Stimulated activated effector memory CD8-positive, alpha-beta T cell treated with anti-CD3 and anti-CD28 coated beads, Interleukin-12 subunit alpha, Interleukin-12 subunit beta, amount 100 ng/mL, for 72 hours (primary cell): ENCODE results near the gene CCDC74B.
"Not testable (repeated sequence)": the region's sequence is repeated elsewhere in the genome, so short reads cannot be mapped to it uniquely, and the experiment has no call there.

ENCODE experiments used
- ATAC-seq: fragments of 150-1000 bp; cut with Tn5 transposase; 2 replicates; pipeline ENCODE4 v1.10.0; 2021
- DNase-seq, 2 donors: peaks; one replicate each; pipeline ENCODE4 v3.0.0; 2021 to 2022; ENCODE audit warnings: low spot score in 2 of 2
- H3K27ac Mint-ChIP-seq: one replicate; pipeline ENCODE4 v1.8.0; 2022; ENCODE audit warnings: mild to moderate bottlenecking, mixed read lengths
- H3K36me3 Mint-ChIP-seq: one replicate; pipeline ENCODE4 v1.8.0; 2022; ENCODE audit warnings: mild to moderate bottlenecking, mixed read lengths
- H3K4me1 Mint-ChIP-seq: one replicate; pipeline ENCODE4 v1.8.0; 2022; ENCODE audit warnings: mixed read lengths
- H3K4me3 Mint-ChIP-seq: one replicate; pipeline ENCODE4 v1.8.0; 2022; ENCODE audit warnings: mild to moderate bottlenecking, mixed read lengths
- H3K9me3 Mint-ChIP-seq: one replicate; pipeline ENCODE4 v1.8.0; 2022; ENCODE audit warnings: mixed read lengths

Gene CCDC74B

DNA sequence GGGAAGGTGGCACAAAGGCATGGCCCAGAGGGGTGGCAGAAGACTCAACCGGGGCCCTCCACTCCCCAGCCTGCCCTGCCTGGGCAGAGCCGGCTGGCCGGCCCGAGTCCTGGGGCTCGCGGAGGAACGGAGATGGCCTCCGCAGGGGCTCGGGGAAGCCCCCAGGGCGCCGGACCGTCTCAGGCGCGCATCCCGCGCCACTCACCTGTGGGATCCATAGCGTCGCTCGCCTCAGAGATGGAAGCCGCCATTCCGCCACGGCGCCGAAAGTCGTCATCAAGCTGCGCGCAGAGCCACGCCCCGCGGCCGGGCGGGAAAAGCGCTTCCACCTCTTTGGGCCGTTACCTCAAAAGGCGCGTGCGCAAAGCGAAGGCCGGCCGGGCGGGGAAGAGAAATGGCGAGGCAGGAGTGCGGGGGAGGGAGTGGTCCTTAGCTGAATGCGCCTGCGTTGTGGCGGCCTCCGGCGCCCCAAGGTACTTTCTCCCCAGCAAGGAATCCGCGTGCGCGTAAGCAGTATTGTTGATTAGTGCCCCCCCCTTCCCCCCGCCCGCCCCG, 36.5 kb upstream of the CCDC74B start, which contains the start of gene SMPD4:
Gene SMPD4 (minus strand): TSS at position 278 of the 555 bp plus-strand sequence. CDS start 5,010 bp downstream, outside the sequence.
- Mint-ChIP-seq H3K4me3 (peak within 1 kb of the TSS; percentile 89), H3K4me1 (peaks cover 24% of the 10 kb centered on the region), H3K36me3 (peaks cover 63% of the 10 kb centered on the region), H3K27ac (peak within 1 kb of the TSS; percentile 96), H3K9me3 (no peaks in the 10 kb centered on the region)
- DNase-seq (peak; percentile 96 to 99), ATAC-seq (peak; percentile 79)

DNA sequence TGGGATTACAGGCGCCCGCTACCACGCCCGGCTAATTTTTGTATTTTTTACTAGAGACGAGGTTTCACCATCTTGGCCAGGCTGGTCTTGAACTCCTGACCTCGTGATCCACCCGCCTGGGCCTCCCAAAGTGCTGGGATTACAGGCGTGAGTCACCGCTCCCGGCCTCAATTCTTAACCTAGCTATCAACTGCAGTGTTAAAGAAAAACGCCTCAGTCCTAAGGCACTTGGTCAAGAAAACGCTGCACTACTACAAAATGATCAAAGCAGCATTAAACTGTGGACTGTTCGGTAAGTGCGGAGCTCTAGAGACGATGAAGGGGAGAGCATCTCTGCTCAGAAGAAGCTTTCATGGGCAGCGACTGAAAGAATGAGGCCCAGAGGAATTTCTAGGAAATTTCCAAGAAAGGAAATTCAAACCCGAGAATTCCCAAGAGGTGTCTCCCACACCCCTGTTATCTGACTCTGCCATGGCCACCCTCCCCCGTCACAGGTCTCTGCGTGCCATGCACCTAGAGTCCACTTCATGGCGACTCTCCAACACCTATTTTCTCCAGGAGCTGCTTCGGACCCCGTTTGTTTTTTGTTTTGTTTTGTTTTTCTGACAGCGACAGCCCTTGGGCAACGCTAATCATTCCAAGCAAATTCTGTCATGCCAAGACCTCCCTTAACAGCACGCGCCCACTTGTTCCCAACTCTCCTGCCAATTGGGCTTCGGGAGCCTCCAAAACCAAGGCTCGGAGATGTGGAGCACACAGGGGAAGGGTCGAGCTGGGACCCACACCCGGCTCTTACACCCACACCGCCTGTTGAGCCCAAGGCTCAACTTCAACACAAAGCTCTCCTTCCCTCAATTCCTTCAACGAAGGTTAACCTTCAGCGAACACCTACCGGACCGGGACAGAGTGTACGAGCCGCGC, 35.8 kb upstream of the CCDC74B start:
- H3K9me3 Mint-ChIP-seq, ATAC-seq, DNase-seq: not testable (repeated sequence)
- Mint-ChIP-seq H3K27ac (peak overlapping the region; percentile 96), H3K4me3 (peak overlapping the region; percentile 89), H3K36me3 (peaks cover 64% of the 10 kb centered on the region), H3K4me1 (peaks cover 18% of the 10 kb centered on the region)

GRCh38 chr2:130174866-130175265, 30.0 kb upstream of the CCDC74B start:
- H3K4me1 Mint-ChIP-seq, H3K4me3 Mint-ChIP-seq, H3K9me3 Mint-ChIP-seq, DNase-seq: not testable (repeated sequence)
- Mint-ChIP-seq H3K36me3 (peaks cover 92% of the 10 kb centered on the region), H3K27ac (peak overlapping the region; percentile 68)
- ATAC-seq = peak; percentile 93

- Mint-ChIP-seq H3K36me3 (peaks cover 100% of the 10 kb centered on the region), H3K4me3 (no peak overlapping the region), H3K27ac (no peak overlapping the region), H3K4me1 (peaks cover 7% of the 10 kb centered on the region), H3K9me3 (no peaks in the 10 kb centered on the region)
- DNase-seq = no peak
- ATAC-seq = no peak
These were observed 25.0 kb upstream of the CCDC74B start for GRCh38 chr2:130169896-130170295.

DNA sequence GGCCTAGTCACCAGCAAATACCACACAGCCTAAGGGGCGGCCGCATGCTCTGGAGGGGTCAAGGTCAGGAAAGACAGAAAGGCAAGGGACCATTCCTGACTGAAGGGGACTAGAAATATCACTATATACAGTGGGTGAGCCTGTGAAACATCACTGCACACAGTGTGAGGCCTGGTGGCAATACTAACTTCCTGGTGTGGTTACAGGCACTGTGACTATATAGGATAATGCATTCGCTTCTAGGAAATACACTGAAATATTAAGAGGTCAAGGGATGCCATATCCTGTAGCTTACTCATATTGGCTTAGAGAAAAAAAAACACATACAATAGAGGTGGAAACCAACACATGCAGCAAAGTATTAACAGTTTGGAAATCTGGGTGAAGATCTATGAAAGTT, 24.3 kb upstream of the CCDC74B start:
- not testable (repeated sequence) for H3K4me1 Mint-ChIP-seq, H3K9me3 Mint-ChIP-seq, H3K4me3 Mint-ChIP-seq, DNase-seq, H3K27ac Mint-ChIP-seq
- peaks cover 100% of the 10 kb centered on the region for H3K36me3 Mint-ChIP-seq
- peak; percentile 94 for ATAC-seq

GRCh38 chr2:130166611-130167010, 21.7 kb upstream of the CCDC74B start:
- H3K4me3 Mint-ChIP-seq, H3K9me3 Mint-ChIP-seq, H3K27ac Mint-ChIP-seq, DNase-seq, H3K4me1 Mint-ChIP-seq, ATAC-seq: not testable (repeated sequence)
- peaks cover 93% of the 10 kb centered on the region for H3K36me3 Mint-ChIP-seq

DNA sequence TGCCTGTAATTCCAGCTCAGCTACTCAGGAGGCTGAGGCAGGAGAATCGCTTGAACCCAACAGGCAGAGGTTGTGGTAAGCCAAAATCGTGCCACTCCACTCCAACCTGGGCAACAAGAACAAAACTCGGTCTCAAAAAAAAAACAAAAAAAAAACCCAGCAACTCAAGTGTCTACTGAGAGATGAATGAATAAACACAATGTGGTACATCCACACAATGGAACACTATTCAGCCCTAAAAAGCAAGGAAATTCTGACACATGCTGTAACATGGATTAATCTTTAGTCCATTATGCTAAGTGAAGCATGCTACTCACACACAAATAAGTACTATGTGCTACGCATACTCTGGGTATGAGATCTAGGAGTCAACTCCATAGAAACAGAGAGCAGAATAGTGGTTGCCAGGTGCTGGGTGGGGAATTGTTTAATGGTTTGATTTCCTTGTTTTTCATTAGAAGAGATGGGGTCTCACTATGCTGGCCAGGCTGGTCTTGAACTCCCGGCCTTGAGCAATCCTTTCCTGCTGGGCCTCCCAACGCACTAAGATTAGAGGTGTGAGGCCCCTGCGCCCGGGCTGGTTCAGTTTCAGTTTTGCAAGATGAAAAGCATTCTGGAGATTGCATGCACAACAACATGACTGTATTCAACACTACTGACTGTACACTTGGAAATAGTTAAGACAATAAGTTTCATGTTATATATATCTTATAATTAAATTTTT, 20.5 kb upstream of the CCDC74B start:
- ATAC-seq (no peak), DNase-seq (no peak)
- H3K4me1 Mint-ChIP-seq = peaks cover 7% of the 10 kb centered on the region
- no peak overlapping the region for H3K27ac Mint-ChIP-seq
- no peak overlapping the region for H3K4me3 Mint-ChIP-seq
- peaks cover 82% of the 10 kb centered on the region for H3K36me3 Mint-ChIP-seq
- H3K9me3 Mint-ChIP-seq = no peaks in the 10 kb centered on the region

DNA sequence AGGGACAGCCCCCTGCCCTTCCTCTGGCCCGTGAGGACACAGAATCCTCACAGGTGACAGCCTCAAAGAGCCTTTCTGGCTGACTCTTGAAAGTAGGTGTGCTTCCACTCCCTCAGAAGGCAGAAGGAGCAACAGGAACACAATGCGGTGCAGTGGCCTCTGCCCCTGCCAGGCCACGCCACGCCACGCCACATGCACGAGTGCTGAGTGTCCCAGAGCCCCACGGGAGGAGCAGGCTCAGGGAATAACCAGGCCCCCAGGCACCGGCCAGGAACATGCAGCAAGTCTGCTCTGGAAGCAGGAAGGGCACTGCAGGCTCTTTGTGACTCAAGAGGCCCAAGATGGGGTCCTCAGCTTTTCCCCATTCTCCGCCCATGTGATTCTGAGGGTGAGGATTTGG, 18.1 kb upstream of the CCDC74B start:
- Mint-ChIP-seq H3K27ac (no peak overlapping the region), H3K9me3 (no peaks in the 10 kb centered on the region), H3K4me3 (no peak overlapping the region), H3K4me1 (peaks cover 16% of the 10 kb centered on the region), H3K36me3 (peaks cover 80% of the 10 kb centered on the region)
- ATAC-seq (no peak), DNase-seq (no peak)

- H3K4me1 Mint-ChIP-seq = peaks cover 21% of the 10 kb centered on the region
- H3K27ac Mint-ChIP-seq, ATAC-seq, H3K9me3 Mint-ChIP-seq, H3K4me3 Mint-ChIP-seq, DNase-seq: not testable (repeated sequence)
- peaks cover 79% of the 10 kb centered on the region for H3K36me3 Mint-ChIP-seq
These were observed 17.6 kb upstream of the CCDC74B start for GRCh38 chr2:130162486-130162885.

DNA sequence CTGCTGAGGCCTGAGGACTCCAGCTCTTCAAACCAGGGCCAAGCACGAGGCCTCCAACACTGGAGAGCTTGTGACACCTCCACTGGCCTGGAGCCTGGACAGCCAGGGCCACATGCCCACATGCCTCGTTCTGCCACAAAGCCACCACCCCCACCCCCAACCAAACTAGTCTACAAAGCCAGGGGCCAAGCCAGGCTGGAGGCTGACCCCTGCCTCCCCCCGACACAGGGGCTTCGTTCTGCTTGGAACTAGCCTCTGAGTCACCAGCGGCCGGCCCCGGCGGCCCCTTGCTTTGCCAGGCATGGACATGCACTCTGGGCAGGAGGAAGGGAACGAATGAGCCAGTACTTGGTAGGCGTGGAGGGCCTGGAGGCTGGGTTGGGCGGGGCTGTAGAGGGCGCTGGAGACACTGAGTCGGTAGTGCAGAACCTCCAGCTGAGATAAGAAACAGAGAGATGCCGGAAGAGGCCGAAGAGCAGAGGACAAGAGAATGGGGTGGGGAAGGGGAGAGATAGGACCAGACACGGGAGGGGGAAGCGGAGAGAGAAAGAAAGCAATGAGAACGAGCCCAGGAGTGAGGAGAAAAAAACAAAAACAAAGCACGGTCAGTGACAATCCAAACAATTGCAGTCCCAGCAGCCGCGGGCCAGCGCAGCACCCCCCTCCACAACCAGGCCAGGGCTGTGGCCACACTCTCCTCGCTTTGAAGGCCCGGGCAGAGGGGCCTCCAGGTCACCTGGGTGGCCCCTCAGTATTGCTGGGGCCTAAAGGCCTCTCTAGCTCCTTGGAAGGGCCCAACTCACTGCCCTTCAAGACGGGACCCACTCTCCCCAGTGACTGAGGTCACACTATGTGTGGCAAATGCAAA, 16.2 kb upstream of the CCDC74B start:
- H3K36me3 Mint-ChIP-seq = peaks cover 65% of the 10 kb centered on the region
- peaks cover 22% of the 10 kb centered on the region for H3K4me1 Mint-ChIP-seq
- ATAC-seq, H3K9me3 Mint-ChIP-seq, H3K4me3 Mint-ChIP-seq, H3K27ac Mint-ChIP-seq, DNase-seq: not testable (repeated sequence)

GRCh38 chr2:130160131-130160530, 15.2 kb upstream of the CCDC74B start:
- DNase-seq (no peak), ATAC-seq (no peak)
- Mint-ChIP-seq H3K27ac (peak overlapping the region; percentile 88), H3K4me3 (no peak overlapping the region), H3K36me3 (peaks cover 57% of the 10 kb centered on the region), H3K9me3 (no peaks in the 10 kb centered on the region), H3K4me1 (peaks cover 22% of the 10 kb centered on the region)

DNA sequence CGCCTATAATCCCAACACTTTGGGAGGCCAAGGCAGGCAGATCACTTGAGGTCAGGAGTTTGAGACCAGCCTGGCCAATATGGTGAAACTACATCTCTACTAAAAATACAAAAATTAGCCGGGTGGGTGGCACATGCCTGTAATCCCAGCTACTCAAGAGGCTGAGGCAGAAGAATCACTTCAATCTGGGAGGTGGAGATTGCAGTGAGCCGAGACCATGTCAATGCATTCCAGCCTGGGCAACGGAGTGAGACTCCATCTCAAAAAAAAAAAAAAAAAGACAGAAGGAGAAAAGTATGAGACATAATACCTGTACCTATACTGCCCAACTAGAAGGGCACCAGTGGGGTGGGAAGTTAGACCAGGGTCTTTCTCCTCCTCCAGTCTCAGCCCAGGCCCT, 14.5 kb upstream of the CCDC74B start:
- H3K9me3 Mint-ChIP-seq, H3K4me3 Mint-ChIP-seq, DNase-seq, ATAC-seq: not testable (repeated sequence)
- Mint-ChIP-seq H3K27ac (peak overlapping the region; percentile 88), H3K4me1 (peaks cover 22% of the 10 kb centered on the region), H3K36me3 (peaks cover 57% of the 10 kb centered on the region)

GRCh38 chr2:130158631-130159030, 13.7 kb upstream of the CCDC74B start:
- H3K27ac Mint-ChIP-seq = peak overlapping the region; percentile 88
- no peaks in the 10 kb centered on the region for H3K9me3 Mint-ChIP-seq
- no peak for DNase-seq
- H3K4me1 Mint-ChIP-seq = peaks cover 22% of the 10 kb centered on the region
- H3K36me3 Mint-ChIP-seq = peaks cover 57% of the 10 kb centered on the region
- H3K4me3 Mint-ChIP-seq = no peak overlapping the region
- ATAC-seq = no peak

GRCh38 chr2:130157825-130158514, 13.1 kb upstream of the CCDC74B start:
- Mint-ChIP-seq H3K36me3 (peaks cover 58% of the 10 kb centered on the region), H3K27ac (peak overlapping the region; percentile 88), H3K4me1 (peaks cover 22% of the 10 kb centered on the region)
- H3K9me3 Mint-ChIP-seq, H3K4me3 Mint-ChIP-seq, DNase-seq: not testable (repeated sequence)
- peak; percentile 74 for ATAC-seq
